ENCODE results near the gene RAB13.
"Not testable (repeated sequence)": the region's sequence is repeated elsewhere in the genome, so short reads cannot be mapped to it uniquely, and the experiment has no call there.

The RAB13 gene

GRCh38 chr1:153985941-153986761, at the start of gene RAB13:
RAB13 (minus strand) TSS chr1:153986339; CDS start chr1:153986236, 103 bp downstream.
- no peak for DNase-seq

GRCh38 chr1:154033697-154034096, 47.6 kb upstream of the RAB13 start:
- not testable (repeated sequence) for DNase-seq

DNA sequence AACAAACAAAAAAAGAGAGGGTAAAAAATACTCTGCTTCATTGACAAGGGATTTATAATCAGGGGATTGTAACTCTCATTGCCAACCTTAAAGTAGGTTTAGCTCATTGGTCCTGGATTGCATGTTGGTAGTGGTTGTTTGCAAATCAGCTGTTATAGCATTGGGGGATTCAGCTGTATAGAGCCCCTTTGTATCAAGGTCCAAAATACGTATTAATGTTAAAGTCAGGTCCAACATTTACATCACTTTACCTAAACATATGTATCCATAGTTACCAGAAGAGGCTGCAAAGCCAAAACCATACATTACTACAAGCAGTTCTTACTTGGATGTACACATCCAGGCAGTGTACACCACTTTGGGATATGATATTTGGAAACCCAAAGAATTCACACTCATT, 33.8 kb upstream of the RAB13 start:
- no peak for DNase-seq

DNA sequence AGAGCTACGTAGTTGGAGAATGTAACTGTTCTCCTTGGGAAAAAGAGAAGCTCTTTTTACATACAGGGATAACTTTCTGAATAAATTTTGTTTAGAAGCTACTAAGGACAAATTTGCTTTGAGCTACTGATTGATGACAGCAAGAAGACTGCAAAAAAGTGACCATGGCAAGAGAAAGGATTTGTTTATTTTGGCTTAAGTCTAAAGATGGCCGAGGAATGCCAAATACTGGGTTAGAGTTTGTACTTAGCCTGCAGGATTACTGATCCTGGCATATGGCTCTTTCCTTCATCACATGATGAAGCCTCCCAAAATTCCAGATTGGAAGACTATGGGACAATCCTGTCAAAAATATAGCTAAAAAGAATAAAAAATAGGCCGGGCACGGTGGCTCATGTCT, 33.1 kb upstream of the RAB13 start:
- DNase-seq = no peak

DNA sequence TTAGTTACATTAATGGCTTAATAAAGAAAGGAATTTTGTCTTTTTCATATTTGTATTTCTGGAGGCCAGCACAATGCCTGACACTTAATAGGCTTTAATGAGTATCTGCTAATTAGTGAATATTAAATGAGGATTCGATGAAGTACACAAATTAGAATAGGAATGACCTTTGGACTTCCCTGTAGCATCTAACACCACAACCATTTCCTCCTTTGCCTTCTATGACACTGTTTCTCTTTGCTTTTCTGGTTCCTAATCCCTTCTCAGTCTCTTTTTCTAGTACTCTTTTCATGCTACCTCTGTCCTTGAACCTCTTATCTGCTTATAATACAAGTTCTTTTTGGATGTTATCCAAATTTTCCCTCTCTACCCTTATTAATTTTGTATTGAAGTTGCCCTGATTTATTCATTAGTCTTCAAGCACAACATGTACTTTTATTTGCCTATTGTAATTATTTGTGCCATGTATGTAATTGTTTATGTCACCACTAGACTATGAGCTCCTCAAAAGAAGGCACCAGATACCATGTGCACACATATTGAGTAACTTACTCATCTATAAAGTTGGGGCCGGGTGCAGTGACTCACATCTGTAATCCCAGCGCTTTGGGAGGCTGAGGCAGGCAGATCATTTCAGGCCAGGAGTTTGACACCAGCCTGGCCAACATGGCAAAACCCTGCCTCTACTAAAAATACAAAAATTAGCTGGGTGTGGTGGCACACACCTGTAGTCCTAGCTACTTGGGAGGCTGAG, 28.2 kb upstream of the RAB13 start:
- no peak for DNase-seq

DNA sequence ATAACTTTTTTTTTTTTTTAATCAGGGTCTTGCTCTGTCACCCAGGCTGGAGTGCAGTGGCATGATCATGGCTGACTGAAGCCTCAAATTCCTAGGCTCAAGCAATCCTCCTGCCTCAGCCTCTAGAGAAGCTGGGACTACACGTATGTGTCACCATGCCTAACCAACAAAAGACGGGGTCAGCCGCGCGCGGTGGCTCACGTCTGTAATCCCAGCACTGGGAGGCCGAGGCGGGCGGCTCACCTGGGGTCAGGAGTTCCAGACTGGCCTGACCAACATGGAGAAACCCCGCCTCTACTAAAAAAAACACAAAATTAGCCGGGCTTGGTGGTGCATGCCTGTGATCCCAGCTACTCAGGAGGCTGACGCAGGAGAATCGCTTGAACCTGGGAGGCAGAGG, 26.4 kb upstream of the RAB13 start:
- DNase-seq = not testable (repeated sequence)

DNA sequence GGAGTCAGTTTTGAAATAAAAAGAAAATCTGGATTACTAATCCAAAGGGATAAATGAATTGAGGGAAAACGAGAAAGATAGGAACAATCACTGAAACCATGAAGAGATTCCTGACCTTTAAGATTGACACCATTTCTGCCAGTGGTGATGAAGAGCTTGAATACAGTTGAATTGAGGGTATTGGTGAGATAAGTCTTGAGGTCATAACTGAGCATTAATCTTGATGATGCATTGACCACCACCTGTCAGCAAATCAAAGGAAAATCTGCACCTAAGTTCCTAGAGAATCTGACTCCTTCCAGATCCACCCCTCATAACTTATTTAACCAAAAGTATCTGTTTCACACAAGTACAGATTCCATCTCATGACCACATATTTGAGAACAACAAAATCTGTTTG, 26.0 kb upstream of the RAB13 start:
- DNase-seq = no peak

GRCh38 chr1:154006136-154006535, 20.0 kb upstream of the RAB13 start:
- no peak for DNase-seq

DNA sequence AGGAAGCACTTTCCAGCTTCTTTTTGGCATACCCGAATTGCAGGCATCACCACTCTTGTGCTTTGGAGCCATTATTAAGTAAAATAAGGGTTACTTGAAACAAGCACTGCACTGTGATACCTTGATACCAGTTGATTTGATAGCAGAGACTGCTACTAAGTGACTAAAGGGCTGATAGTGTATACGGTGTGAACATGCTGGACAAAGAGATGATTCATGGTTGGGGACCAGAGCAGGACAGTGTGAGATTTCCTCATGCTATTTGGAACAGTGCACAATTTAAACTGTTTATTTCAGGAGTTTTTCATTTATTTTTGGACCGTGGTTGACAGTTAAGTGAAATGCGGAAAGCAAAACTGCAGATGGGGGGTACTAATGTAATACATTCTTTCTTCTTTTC, 14.3 kb upstream of the RAB13 start:
- DNase-seq = no peak

GRCh38 chr1:153996882-153997281, 10.7 kb upstream of the RAB13 start:
- not testable (repeated sequence) for DNase-seq

- no peak for DNase-seq
Measured at GRCh38 chr1:153995640-153996039, 9.5 kb upstream of the RAB13 start.

- DNase-seq = no peak
Measured at GRCh38 chr1:153995202-153995601, 9.1 kb upstream of the RAB13 start.

GRCh38 chr1:153991806-153992205, 5.7 kb upstream of the RAB13 start:
- no peak for DNase-seq

DNA sequence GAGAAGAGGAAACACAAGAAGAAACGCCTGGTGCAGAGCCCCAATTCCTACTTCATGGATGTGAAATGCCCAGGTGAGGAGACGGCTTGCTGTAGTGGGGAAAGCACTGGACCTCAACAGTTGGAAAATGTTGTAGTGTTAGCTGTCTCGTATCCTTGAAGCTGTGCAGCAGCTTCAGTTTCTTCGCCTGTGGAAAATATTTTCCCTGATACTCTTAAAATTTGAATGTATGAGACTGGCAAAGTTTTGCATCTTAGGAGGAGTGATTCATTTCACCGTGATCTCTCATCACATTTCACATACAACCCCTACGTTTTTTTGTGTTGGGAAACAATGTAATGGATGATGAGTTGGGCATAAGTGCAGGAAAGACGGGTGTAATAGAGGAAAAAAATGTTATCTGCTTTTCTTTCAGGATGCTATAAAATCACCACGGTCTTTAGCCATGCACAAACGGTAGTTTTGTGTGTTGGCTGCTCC, 5.1 kb upstream of the RAB13 start:
- no peak for DNase-seq

DNA sequence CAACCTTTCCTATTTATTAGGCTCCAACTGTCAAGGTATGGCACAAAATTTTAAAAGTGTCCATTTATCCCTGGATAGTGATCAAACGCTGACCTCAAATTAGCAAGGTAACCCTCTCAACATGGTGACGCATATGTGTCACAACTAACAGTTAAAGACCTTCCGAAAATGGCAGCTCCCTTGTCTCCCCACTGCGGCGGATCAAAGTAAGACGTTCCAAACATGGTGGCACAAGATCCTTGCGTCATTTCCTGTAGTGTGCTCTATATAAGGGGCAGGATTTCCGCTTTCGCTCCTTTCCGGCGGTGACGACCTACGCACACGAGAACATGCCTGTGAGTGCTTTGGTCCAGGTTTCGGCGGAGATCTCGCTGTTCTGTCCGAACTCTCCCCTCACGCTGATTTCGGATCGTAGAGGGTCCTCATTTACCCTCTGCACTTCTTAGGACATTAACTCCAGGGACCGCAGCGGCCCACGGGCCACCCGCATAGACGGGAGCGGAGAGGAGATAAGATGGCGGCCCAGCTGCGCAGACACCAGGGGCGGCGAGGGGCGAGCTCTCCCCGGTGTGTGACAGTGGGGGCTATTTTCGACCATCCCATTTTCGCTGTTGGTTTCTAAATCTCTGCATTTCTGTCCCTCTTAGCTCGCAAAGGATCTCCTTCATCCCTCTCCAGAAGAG, 4.5 kb upstream of the RAB13 start, which contains the start of gene RPS27:
Gene RPS27 (plus strand): TSS at position 295 of the 683 bp plus-strand sequence. CDS start 35 bp downstream, at position 330.
- DNase-seq = peak; percentile 89

GRCh38 chr1:153987621-153988020, 1.5 kb upstream of the RAB13 start:
- no peak for DNase-seq

- peak in 1 of 2 donors; percentile 39 for DNase-seq
Measured at GRCh38 chr1:153985341-153985912, 712 bp downstream of the RAB13 start.

DNA sequence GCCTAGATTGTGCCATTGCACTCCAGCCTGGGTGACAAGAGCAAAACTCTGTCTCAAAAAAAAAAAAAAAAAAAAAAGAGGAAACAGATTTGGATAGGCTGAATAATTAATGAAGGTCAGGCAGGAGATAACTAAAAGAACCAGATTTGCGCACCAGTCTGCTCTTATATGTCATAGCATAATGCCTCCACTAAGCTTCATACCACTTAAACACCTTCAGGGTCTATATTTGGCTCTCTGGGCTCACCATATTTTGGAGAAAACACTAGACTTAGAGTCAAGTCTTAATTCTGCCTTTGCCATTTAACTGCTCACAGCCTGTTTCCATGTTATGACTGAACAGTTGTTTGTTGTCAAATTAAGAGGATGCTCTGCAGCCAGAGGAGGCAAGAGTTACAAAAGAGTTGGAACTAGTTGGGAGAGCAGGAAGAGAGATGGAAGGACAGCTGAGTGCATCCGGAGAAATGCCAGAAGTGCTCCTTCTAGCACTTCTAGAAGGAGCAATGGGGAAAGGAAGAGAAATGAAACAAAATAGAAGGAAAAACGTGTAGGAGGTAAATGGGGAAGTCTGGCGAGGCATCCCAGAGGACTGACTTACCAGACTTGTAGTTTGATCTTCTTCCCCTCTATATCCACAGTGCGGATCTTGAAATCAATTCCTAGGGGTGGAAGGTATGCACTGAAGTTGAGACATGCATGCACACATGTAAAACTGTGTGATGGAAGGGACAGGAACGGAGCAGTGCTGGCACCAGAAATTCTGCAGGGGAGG, 1.8 kb downstream of the RAB13 start:
- no peak for DNase-seq

GRCh38 chr1:153981735-153982134, 4.4 kb downstream of the RAB13 start:
- DNase-seq = not testable (repeated sequence)

GRCh38 chr1:153979091-153979490, 7.0 kb downstream of the RAB13 start:
- DNase-seq = not testable (repeated sequence)

- DNase-seq = no peak
Measured at GRCh38 chr1:153978274-153978909, 7.7 kb downstream of the RAB13 start.
